ENCODE results near the gene COMMD7.
"Not testable (repeated sequence)": the region's sequence is repeated elsewhere in the genome, so short reads cannot be mapped to it uniquely, and the experiment has no call there.

COMMD7 gene

GRCh38 chr20:32764005-32764960, 21.0 kb upstream of the COMMD7 start:
- no peak for FAIRE-seq

- FAIRE-seq: no peak
Measured at GRCh38 chr20:32763202-32764004, 20.1 kb upstream of the COMMD7 start.

GRCh38 chr20:32762754-32763201, 19.5 kb upstream of the COMMD7 start:
- no peak for FAIRE-seq

GRCh38 chr20:32761831-32762753, 18.8 kb upstream of the COMMD7 start, which contains the start of gene DNMT3B:
Gene DNMT3B, plus strand, starts transcription at chr20:32762385. Its CDS starts 17,939 bp downstream, at chr20:32780324.
- FAIRE-seq: no peak

GRCh38 chr20:32761417-32761830, 18.2 kb upstream of the COMMD7 start:
- no peak for FAIRE-seq

GRCh38 chr20:32756156-32756555, 12.9 kb upstream of the COMMD7 start:
- no peak for FAIRE-seq

GRCh38 chr20:32753731-32754130, 10.5 kb upstream of the COMMD7 start:
- no peak for FAIRE-seq

- FAIRE-seq: no peak
Measured at GRCh38 chr20:32752458-32753250, 9.4 kb upstream of the COMMD7 start.

- FAIRE-seq: no peak
Measured at GRCh38 chr20:32751702-32752457, 8.6 kb upstream of the COMMD7 start.

GRCh38 chr20:32751293-32751692, 8.0 kb upstream of the COMMD7 start:
- no peak for FAIRE-seq

- FAIRE-seq: no peak
Measured at GRCh38 chr20:32749914-32750637, 6.8 kb upstream of the COMMD7 start.

GRCh38 chr20:32742322-32743236, 688 bp downstream of the COMMD7 start:
- FAIRE-seq: no peak

- no peak for FAIRE-seq
Measured at GRCh38 chr20:32741151-32741550, 2.1 kb downstream of the COMMD7 start.

GRCh38 chr20:32737371-32738223, 5.7 kb downstream of the COMMD7 start:
- FAIRE-seq: no peak

- no peak for FAIRE-seq
Measured at GRCh38 chr20:32731882-32732266, 11.4 kb downstream of the COMMD7 start.

- FAIRE-seq: not testable (repeated sequence)
Measured at GRCh38 chr20:32729334-32729733, 13.9 kb downstream of the COMMD7 start.

GRCh38 chr20:32728435-32728834, 14.8 kb downstream of the COMMD7 start:
- FAIRE-seq: not testable (repeated sequence)

GRCh38 chr20:32727683-32728082, 15.6 kb downstream of the COMMD7 start:
- no peak for FAIRE-seq

Measured in TTC549 (cell line).